OCI-LY1 (cell line): Measurements from ENCODE around the gene TREML4.

Source experiments
- H2AFZ ChIP-seq: fragments of 200-600 bp; sonication (generic), shearing (Covaris generic); 2 replicates; pipeline ENCODE4 v1.6.0; 2014; ENCODE audit warnings: antibody characterized with exemption, mild to moderate bottlenecking, low read length
- H3F3A ChIP-seq: fragments of 200-600 bp; sonication (generic), shearing (Covaris generic); 2 replicates; pipeline ENCODE4 v1.6.0; 2014; ENCODE audit warnings: mild to moderate bottlenecking, antibody characterized with exemption, low read length, moderate library complexity; ENCODE audit not compliant: insufficient read depth
- H3K27ac ChIP-seq: fragments of 200-600 bp; sonication (generic); 2 replicates; pipeline ENCODE4 v1.5.1; 2014; ENCODE audit warnings: low read length, mixed run types, mild to moderate bottlenecking, low read depth; ENCODE audit not compliant: poor library complexity, severe bottlenecking
- H3K27me3 ChIP-seq: fragments of 200-600 bp; sonication (generic); 2 replicates; pipeline ENCODE4 v1.6.0; 2014; ENCODE audit warnings: antibody characterized with exemption, mild to moderate bottlenecking, low read length, moderate library complexity; ENCODE audit not compliant: insufficient read depth
- H3K36me3 ChIP-seq: fragments of 200-600 bp; sonication (generic); 2 replicates; pipeline ENCODE4 v1.6.1; 2014; ENCODE audit warnings: mild to moderate bottlenecking, antibody characterized with exemption, low read length, moderate library complexity, mixed read lengths; ENCODE audit not compliant: insufficient read depth
- H3K4me1 ChIP-seq: fragments of 200-600 bp; sonication (generic); 2 replicates; pipeline ENCODE4 v1.5.1; 2014; ENCODE audit warnings: mild to moderate bottlenecking, low read length, moderate library complexity; ENCODE audit not compliant: insufficient read depth, severe bottlenecking
- H3K4me2 ChIP-seq: fragments of 200-600 bp; sonication (generic), shearing (Covaris generic); 2 replicates; pipeline ENCODE4 v1.6.1; 2014; ENCODE audit warnings: low read length
- H3K4me3 ChIP-seq: fragments of 200-600 bp; sonication (generic); 2 replicates; pipeline ENCODE4 v1.5.1; 2014; ENCODE audit warnings: low read length, low read depth, mild to moderate bottlenecking, mixed read lengths; ENCODE audit not compliant: poor library complexity, severe bottlenecking
- H3K79me2 ChIP-seq: fragments of 200-600 bp; shearing (Covaris generic); 2 replicates; pipeline ENCODE4 v1.6.1; 2016; ENCODE audit warnings: mixed run types, low read length, mixed read lengths; ENCODE audit not compliant: insufficient read depth
- H3K9ac ChIP-seq: fragments of 200-600 bp; sonication (generic), shearing (Covaris generic); 2 replicates; pipeline ENCODE4 v1.6.1; 2014; ENCODE audit warnings: mild to moderate bottlenecking, low read length, mixed read lengths
- H3K9me2 ChIP-seq: fragments of 200-600 bp; sonication (generic), shearing (Covaris generic); 2 replicates; pipeline ENCODE4 v1.6.1; 2014; ENCODE audit warnings: low read depth, mild to moderate bottlenecking, low read length, mixed read lengths
- H3K9me3 ChIP-seq: fragments of 200-600 bp; shearing (Covaris generic); 2 replicates; pipeline ENCODE4 v1.6.1; 2014; ENCODE audit warnings: low read length, mixed read lengths
- H4K20me1 ChIP-seq: fragments of 200-600 bp; sonication (generic), shearing (Covaris generic); 2 replicates; pipeline ENCODE4 v1.6.0; 2016; ENCODE audit warnings: mild to moderate bottlenecking, low read length; ENCODE audit not compliant: insufficient read depth
- CTCF ChIP-seq: fragments of 200-600 bp; sonication (generic), shearing (Covaris generic); IDR thresholded peaks from 2 replicates; pipeline ENCODE4 v1.5.1; 2017; ENCODE audit warnings: mild to moderate bottlenecking, antibody characterized with exemption, low read length, moderate library complexity, mixed read lengths
- EZH2 ChIP-seq: fragments of 200-600 bp; sonication (generic), shearing (Covaris generic); IDR thresholded peaks from 2 replicates; pipeline ENCODE4 v1.8.0; 2017; ENCODE audit warnings: borderline replicate concordance, mixed run types, mild to moderate bottlenecking, antibody characterized with exemption, low read length, moderate library complexity, mixed read lengths

The TREML4 gene

GRCh38 chr6:41269716-41270115 is 41.6 kb downstream of the TREML4 start:
- Histone ChIP-seq H3K36me3 (no peaks in the 10 kb centered on the region), H2AFZ (no peak overlapping the region), H3K9me2 (no peaks in the 10 kb centered on the region), H3F3A (no peaks in the 10 kb centered on the region), H3K79me2 (no peaks in the 10 kb centered on the region), H3K9me3 (no peaks in the 10 kb centered on the region), H3K9ac (no peak overlapping the region), H3K4me1 (no peaks in the 10 kb centered on the region), H3K4me2 (no peak overlapping the region), H4K20me1 (no peaks in the 10 kb centered on the region), H3K27ac (no peak overlapping the region), H3K27me3 (no peaks in the 10 kb centered on the region; the same call in 1 of the 2 replicates), H3K4me3 (no peak overlapping the region)
- TF ChIP-seq CTCF (no peak), EZH2 (no peak)

- Histone ChIP-seq H3K79me2 (no peaks in the 10 kb centered on the region), H4K20me1 (no peaks in the 10 kb centered on the region), H3K27me3 (no peaks in the 10 kb centered on the region; the same call in 1 of the 2 replicates), H3K4me2 (no peak overlapping the region), H3F3A (no peaks in the 10 kb centered on the region), H3K27ac (no peak overlapping the region), H3K9me2 (no peaks in the 10 kb centered on the region), H3K9ac (no peak overlapping the region), H3K4me1 (no peaks in the 10 kb centered on the region), H3K9me3 (no peaks in the 10 kb centered on the region), H2AFZ (no peak overlapping the region), H3K4me3 (no peak overlapping the region), H3K36me3 (no peaks in the 10 kb centered on the region)
- TF ChIP-seq EZH2 (no peak), CTCF (no peak)
These were observed 43.8 kb downstream of the TREML4 start for GRCh38 chr6:41271901-41272395.

- Histone ChIP-seq H3K9me2 (no peaks in the 10 kb centered on the region), H3K4me1 (no peaks in the 10 kb centered on the region), H3K27ac (no peak overlapping the region), H2AFZ (no peak overlapping the region), H3K27me3 (no peaks in the 10 kb centered on the region; the same call in 1 of the 2 replicates), H3K36me3 (no peaks in the 10 kb centered on the region), H4K20me1 (no peaks in the 10 kb centered on the region), H3K9me3 (no peaks in the 10 kb centered on the region), H3K4me2 (no peak overlapping the region), H3K9ac (no peak overlapping the region), H3F3A (no peaks in the 10 kb centered on the region), H3K79me2 (no peaks in the 10 kb centered on the region), H3K4me3 (no peak overlapping the region)
- TF ChIP-seq EZH2 (no peak), CTCF (no peak)
These were observed 44.6 kb downstream of the TREML4 start for GRCh38 chr6:41272591-41273240.
